K562 (cell line): ENCODE measurements around the gene PPP1CC. TPM values are rescaled to one million over a fixed set of nuclear protein-coding genes. Genes with fewer than 3 reads are reported as not detected.
A peak's percentile ranks its signal among the peaks of the same experiment; 100 is the strongest.

Experiments
- ATAC-seq: fragments of 200-7000 bp; cut with Tn5 transposase; 3 replicates; pipeline ENCODE4 v1.9.1; 2020; ENCODE audit warnings: moderate library complexity
- BruUV-seq: library from RNA; stranded (reverse); fragments of 400-500 nt; replicated peaks from 2 replicates; lab custom pipeline; 2021; lab: Mats Ljungman, UMichigan
- CTCF ChIA-PET: fragments of 300-600 bp; formaldehyde crosslinking; extraction: SDS; loops from one replicate; lab custom pipeline; 2021; ENCODE audit warnings: low intra/inter-chr PET ratio; lab: Yijun Ruan, JAX
- POLR2A ChIA-PET: fragments of 300-600, 350-650 bp; sonication (Branson Sonifier 250); formaldehyde crosslinking; extraction: SDS; loops from one replicate; lab custom pipeline; 2021; ENCODE audit warnings: antibody characterized with exemption, inconsistent platforms; lab: Yijun Ruan, JAX
- DNase-seq, 4 experiments: peaks; one replicate each; pipeline versions ENCODE4 v3.0.0 to v3.0.0-alpha.2; 2011 to 2018; ENCODE audit warnings: low spot score in 3 of 4, mixed read lengths in 3 of 4; ENCODE audit errors: extremely low read depth in 1 of 4
- FAIRE-seq: peaks from 2 replicates; lab custom pipeline; 2011; peaks lifted over from hg19 to GRCh38; lab: Jason Lieb, UNC
- H2AFZ ChIP-seq: 2 replicates; pipeline ENCODE4 v1.6.0; 2011; ENCODE audit warnings: low read depth, low read length, control low read depth, inconsistent platforms
- H3K27ac ChIP-seq: fragments of 200-600 bp; 3 replicates; pipeline ENCODE4 v1.8.0; 2011; ENCODE audit warnings: low read depth, mild to moderate bottlenecking, control low read depth, inconsistent platforms, low read length, moderate library complexity, mixed read lengths; ENCODE audit errors: extremely low read depth
- H3K27me3 ChIP-seq, 2 experiments: fragments of 300-600 bp in 1 of 2; 2 replicates in 1 of 2; 3 replicates in 1 of 2; pipeline versions ENCODE4 v1.6.0 to v1.8.0; 2011; ENCODE audit warnings: inconsistent platforms in 2 of 2, low read length in 2 of 2, mild to moderate bottlenecking in 1 of 2, mixed read lengths in 1 of 2, moderate library complexity in 1 of 2; ENCODE audit not compliant: control insufficient read depth in 2 of 2, insufficient read depth in 2 of 2
- H3K36me3 ChIP-seq: fragments of 300-600 bp; 3 replicates; pipeline ENCODE4 v1.8.0; 2011; ENCODE audit warnings: mild to moderate bottlenecking, low read length, inconsistent platforms; ENCODE audit not compliant: control insufficient read depth, insufficient read depth
- H3K4me1 ChIP-seq, 2 experiments: fragments of 200-600 bp in 1 of 2; replicated peaks in 1 of 2; 2 replicates in 1 of 2; 3 replicates in 1 of 2; pipeline versions ENCODE4 v1.5.1 to v1.8.0; 2011; ENCODE audit warnings: inconsistent platforms in 2 of 2, low read length in 2 of 2, mild to moderate bottlenecking in 1 of 2, mixed read lengths in 1 of 2, moderate library complexity in 1 of 2; ENCODE audit not compliant: control insufficient read depth in 2 of 2, insufficient read depth in 2 of 2
- H3K4me2 ChIP-seq: 2 replicates; pipeline ENCODE4 v1.6.1; 2011; ENCODE audit warnings: low read length, control low read depth, inconsistent platforms, mixed read lengths; ENCODE audit not compliant: insufficient read depth
- H3K4me3 ChIP-seq: fragments of 200-600 bp; sonication (generic), shearing (Covaris generic); 2 replicates; pipeline ENCODE4 v1.5.1; 2016; ENCODE audit warnings: control low read depth, inconsistent platforms
- H3K79me2 ChIP-seq: fragments of 200-600 bp; 3 replicates; pipeline ENCODE4 v1.8.0; 2011; ENCODE audit warnings: low read length, inconsistent platforms; ENCODE audit not compliant: control insufficient read depth, insufficient read depth
- H3K9ac ChIP-seq, 2 experiments: 2 replicates each; pipeline versions ENCODE4 v1.6.0 to v1.6.1; 2011; ENCODE audit warnings: low read depth in 2 of 2, low read length in 2 of 2, control low read depth in 1 of 2, inconsistent platforms in 1 of 2, mild to moderate bottlenecking in 1 of 2, mixed read lengths in 1 of 2; ENCODE audit not compliant: insufficient read depth in 1 of 2
- H3K9me1 ChIP-seq: one replicate; pipeline ENCODE4 v1.6.0; 2011; ENCODE audit warnings: inconsistent platforms, mild to moderate bottlenecking, low read length, moderate library complexity; ENCODE audit not compliant: control insufficient read depth, insufficient read depth
- H3K9me3 ChIP-seq: replicated peaks from 2 replicates; pipeline ENCODE4 v1.5.1; 2011; ENCODE audit warnings: low read depth, low read length, inconsistent platforms; ENCODE audit not compliant: control insufficient read depth, insufficient read depth
- H4K20me1 ChIP-seq: replicated peaks from 2 replicates; pipeline ENCODE4 v1.6.1; 2011; ENCODE audit warnings: low read length, inconsistent platforms, mixed read lengths; ENCODE audit not compliant: control insufficient read depth, insufficient read depth
- BCOR ChIP-seq: fragments of 450-650 bp; IDR thresholded peaks from 2 replicates; pipeline ENCODE4 v1.6.1; 2016
- CTBP1 ChIP-seq: fragments of 450-650 bp; IDR thresholded peaks from 2 replicates; pipeline ENCODE4 v1.6.1; 2016; ENCODE audit warnings: borderline replicate concordance
- DACH1 ChIP-seq: fragments of 450-650 bp; IDR thresholded peaks from 2 replicates; pipeline ENCODE4 v1.6.1; 2018; ENCODE audit not compliant: partially characterized antibody
- ELK1 ChIP-seq: sonication (generic); formaldehyde crosslinking; IDR thresholded peaks from 2 replicates; pipeline ENCODE4 v1.8.1; 2022; ENCODE audit warnings: missing genetic modification reagents
- ETV6 ChIP-seq, 3 experiments: fragments of 150-350 bp in 1 of 3; sonication (generic) in 1 of 3; formaldehyde crosslinking in 1 of 3; IDR thresholded peaks; 2 replicates each; pipeline versions ENCODE4 v1.6.1 to v1.8.0; 2014 to 2022; ENCODE audit warnings: borderline replicate concordance in 2 of 3, low read depth in 2 of 3, antibody characterized with exemption in 1 of 3, low read length in 1 of 3, mild to moderate bottlenecking in 1 of 3, missing genetic modification reagents in 1 of 3
- HDAC2 ChIP-seq: fragments of 450-650 bp; IDR thresholded peaks from 2 replicates; pipeline ENCODE4 v1.6.1; 2016; ENCODE audit warnings: mild to moderate bottlenecking
- HNRNPLL ChIP-seq: fragments of 200-400 bp; formaldehyde crosslinking; IDR thresholded peaks from 2 replicates; pipeline ENCODE4 v1.6.1; 2017; ENCODE audit warnings: low read length, low read depth, mild to moderate bottlenecking; ENCODE audit not compliant: poor library complexity, severe bottlenecking
- KLF1 ChIP-seq: fragments of 450-650 bp; IDR thresholded peaks from 2 replicates; pipeline ENCODE4 v1.6.1; 2016; ENCODE audit warnings: missing genetic modification characterization, missing compliant biosample characterization
- MCM3 ChIP-seq: fragments of 450-650 bp; IDR thresholded peaks from 2 replicates; pipeline ENCODE4 v1.6.1; 2016
- MTA2 ChIP-seq: fragments of 450-650 bp; IDR thresholded peaks from 2 replicates; pipeline ENCODE4 v1.6.1; 2016; ENCODE audit warnings: low read depth
- POLR2AphosphoS2 ChIP-seq: IDR thresholded peaks from 2 replicates; pipeline ENCODE4 v1.6.1; 2012; ENCODE audit warnings: low read length, improper control_type of control experiment
- SFPQ ChIP-seq: fragments of 200-400 bp; formaldehyde crosslinking; IDR thresholded peaks from 2 replicates; pipeline ENCODE4 v1.6.1; 2017; ENCODE audit warnings: mild to moderate bottlenecking, low read depth, low read length, moderate library complexity
- SMARCE1 ChIP-seq: fragments of 450-650 bp; IDR thresholded peaks from 2 replicates; pipeline ENCODE4 v1.7.1; 2016; ENCODE audit warnings: mild to moderate bottlenecking
- WHSC1 ChIP-seq: IDR thresholded peaks from one replicate; pipeline ENCODE4 v1.6.1; 2012; ENCODE audit warnings: low read length, control low read depth, inconsistent platforms
- ZFP91 ChIP-seq: sonication (generic); formaldehyde crosslinking; IDR thresholded peaks from 2 replicates; pipeline ENCODE4 v1.8.0; 2022; ENCODE audit warnings: mild to moderate bottlenecking, missing genetic modification reagents
- ZNF780A ChIP-seq: fragments of 250-450 bp; sonication (Bioruptor Pico); IDR thresholded peaks from 2 replicates; pipeline ENCODE4 v1.5.0; 2021; ENCODE audit warnings: mild to moderate bottlenecking
- ZNF785 ChIP-seq: fragments of 250-450 bp; sonication (Bioruptor Pico); IDR thresholded peaks from 2 replicates; pipeline ENCODE4 v1.4.0; 2020; ENCODE audit warnings: mild to moderate bottlenecking
- WGBS: fragments of 100-300 bp; shearing (Covaris generic); methylation state at CpG from one replicate; pipeline ENCODE4 v1.1.6; 2016; ENCODE audit warnings: low coverage, mixed read lengths; ENCODE audit not compliant: insufficient coverage; ENCODE audit errors: missing lambda C conversion rate; 5-methylcytosine and 5-hydroxymethylcytosine counted together
- in situ Hi-C: fragments of 300-500 bp; cut with MboI; formaldehyde crosslinking; loops from 4 replicates; pipeline ENCODE4 v1.15.0; 2018; ENCODE audit warnings: inconsistent platforms, mixed read lengths
- intact Hi-C: fragments of 100-400 bp; cut with micrococcal nuclease; formaldehyde crosslinking; loops from 2 replicates; pipeline ENCODE4 v1.14.2; 2022
- polyA plus RNA-seq, 8 experiments: library from polyadenylated mRNA; depleted of rRNA in 4 of 8; stranded (reverse) in 5 of 8; unstranded in 3 of 8; fragments of >200 nt; fragmentation: Nextera tagmentation in 2 of 8; fragmentation: Illumina TruSeq in 1 of 8; extraction: Ambion mirVana in 2 of 8; extraction: Trizol in 1 of 8; gene quantifications; 2 replicates each; pipeline versions ENCODE4 v1.2.1 to v1.2.3, GENCODE V29; 2011 to 2014; ENCODE audit warnings: inconsistent platforms in 1 of 8, missing spikeins in 1 of 8
- total RNA-seq, 7 experiments: library from RNA; depleted of rRNA in 6 of 7; stranded (reverse); fragments of >200 nt in 6 of 7; fragmentation: Illumina TruSeq in 2 of 7; extraction: Trizol in 2 of 7; gene quantifications; 2 replicates each; pipeline versions ENCODE4 v1.2.1 to v1.2.3, GENCODE V29; 2011 to 2021; ENCODE audit warnings: low replicate concordance in 1 of 7

The PPP1CC gene
- total and polyA plus RNA-seq, 9 of the 15 experiments (the other 6 are each of a cell fraction or from before 2014, with no cell fraction given), result 67.4 to 286 (median 195) TPM

- H3K27ac ChIP-seq, result 0 out of 3 replicates have a peak within 1 kb of the TSS, but pooled peaks have one; percentile 5
- FAIRE-seq (no peak), DNase-seq (peak; percentile 28 to 87 (median 76)), ATAC-seq (peak; percentile 78)
- H3K9ac ChIP-seq, result peak within 1 kb of the TSS in 1 of 2 experiments; percentile 87; a peak in 2 of 4 replicates
- WGBS, result 26% methylated on average over 27 of the region's 64 CpGs
- no peaks in the 10 kb centered on the region; the same call in none of the 2 replicates for H4K20me1 ChIP-seq
- H3K79me2 ChIP-seq, result no peaks in the 10 kb centered on the region
- in situ Hi-C loops (no loop called here), intact Hi-C loops (no loop called here)
- ChIA-PET CTCF (no interaction called here), POLR2A (interaction anchor here (0.9 kb wide), 1 partner anchor 7 kb away, joined by 3 read pairs; no protein-coding TSS in a partner anchor)
- H3K4me3 ChIP-seq, result peak within 1 kb of the TSS; percentile 23
- H3K27me3 ChIP-seq, result peaks cover 14 to 30% of the 10 kb centered on the region in 2 experiments; a peak in 4 of 5 replicates
- H3K9me3 ChIP-seq, result no peaks in the 10 kb centered on the region
- no TSS peak for BruUV-seq
- peak within 1 kb of the TSS; percentile 64 for H3K4me2 ChIP-seq
- H3K9me1 ChIP-seq, result peaks cover 5% of the 10 kb centered on the region
- H3K36me3 ChIP-seq, result no peaks in the 10 kb centered on the region
- peaks cover 26 to 33% of the 10 kb centered on the region in 2 experiments for H3K4me1 ChIP-seq
- peak within 1 kb of the TSS; percentile 89 for H2AFZ ChIP-seq
- TF ChIP-seq KLF1 (tag) (no peak), WHSC1 (no peak), ZFP91 (no peak), SFPQ (no peak), DACH1 (no peak), CTBP1 (no peak), ETV6 (IDR thresholded peaks at IDR 0.05; ENCODE audit: borderline replicate concordance in 1 of 2, low read depth in 2 of 2, low read length in 1 of 2) (no peak), ETV6 (CRISPR knock-in tag; IDR thresholded peaks at IDR 0.05; ENCODE audit: borderline replicate concordance) (no peak), HNRNPLL (no peak), MTA2 (no peak), HDAC2 (no peak), POLR2AphosphoS2 (no peak), BCOR (peak; percentile 9; the same call in 1 of the 2 replicates), MCM3 (no peak), SMARCE1 (no peak), ZNF785 (CRISPR knock-in tag) (no peak), ELK1 (CRISPR knock-in tag) (no peak), ZNF780A (CRISPR knock-in tag) (no peak)
These were observed 54.0 kb downstream of the PPP1CC start, which contains the start of gene HVCN1 for GRCh38 chr12:110688446-110689280. Gene HVCN1 (minus strand): TSS chr12:110689115. CDS start chr12:110683245, 5,870 bp downstream.
